ENCODE measurements around the gene TMEM190.
A peak's percentile ranks its signal among the peaks of the same experiment; 100 is the strongest.

TMEM190 gene

GRCh38 chr19:55372316-55373081, 4.1 kb upstream of the TMEM190 start:
- DNase-seq: no peak

GRCh38 chr19:55373306-55373992, 3.2 kb upstream of the TMEM190 start:
- no peak for DNase-seq

GRCh38 chr19:55373993-55374757, 2.5 kb upstream of the TMEM190 start:
- DNase-seq: no peak

GRCh38 chr19:55377356-55378131, 918 bp downstream of the TMEM190 start:
- DNase-seq: no peak

GRCh38 chr19:55379174-55379573, 2.5 kb downstream of the TMEM190 start:
- DNase-seq: no peak

- DNase-seq: no peak
These were observed 5.4 kb downstream of the TMEM190 start for GRCh38 chr19:55382013-55382412.

GRCh38 chr19:55382522-55383054, 6.0 kb downstream of the TMEM190 start:
- no peak for DNase-seq

- DNase-seq: no peak
These were observed 6.9 kb downstream of the TMEM190 start for GRCh38 chr19:55383279-55384130.

GRCh38 chr19:55384131-55384919, 7.7 kb downstream of the TMEM190 start, which contains the start of gene TMEM238:
Gene TMEM238, minus strand, starts transcription at chr19:55384292. Its CDS starts 33 bp downstream, at chr19:55384259.
- DNase-seq: no peak

- DNase-seq: peak; percentile 63
These were observed 8.5 kb downstream of the TMEM190 start for GRCh38 chr19:55384920-55385723.

- DNase-seq: peak; percentile 95
These were observed 9.3 kb downstream of the TMEM190 start, which contains the start of gene RPL28 for GRCh38 chr19:55385724-55386492. Gene RPL28, plus strand, starts transcription at chr19:55385932. Its CDS starts 426 bp downstream, at chr19:55386358.

GRCh38 chr19:55386493-55386971, 9.9 kb downstream of the TMEM190 start:
- no peak for DNase-seq

- DNase-seq: no peak
These were observed 11.3 kb downstream of the TMEM190 start for GRCh38 chr19:55387736-55388497.

GRCh38 chr19:55389386-55390317, 13.0 kb downstream of the TMEM190 start:
- no peak for DNase-seq

- no peak for DNase-seq
These were observed 13.8 kb downstream of the TMEM190 start for GRCh38 chr19:55390461-55390880.

GRCh38 chr19:55391191-55391670, 14.6 kb downstream of the TMEM190 start:
- DNase-seq: no peak

All from NCI-H187 treated with DMSO at 0.1 percent for 48 hours (cell line).